HG02943 (cell line): ENCODE results near the gene UBXN2A.
"Not testable (repeated sequence)": the region's sequence is repeated elsewhere in the genome, so short reads cannot be mapped to it uniquely, and the experiment has no call there.

Source experiments
- ATAC-seq: cut with Tn5 transposase; IDR thresholded peaks from one replicate; pipeline ENCODE4 v1.9.1; 2021; ENCODE audit warnings: mild to moderate bottlenecking, low read depth, moderate library complexity; ENCODE audit not compliant: unreplicated experiment

The UBXN2A gene

DNA sequence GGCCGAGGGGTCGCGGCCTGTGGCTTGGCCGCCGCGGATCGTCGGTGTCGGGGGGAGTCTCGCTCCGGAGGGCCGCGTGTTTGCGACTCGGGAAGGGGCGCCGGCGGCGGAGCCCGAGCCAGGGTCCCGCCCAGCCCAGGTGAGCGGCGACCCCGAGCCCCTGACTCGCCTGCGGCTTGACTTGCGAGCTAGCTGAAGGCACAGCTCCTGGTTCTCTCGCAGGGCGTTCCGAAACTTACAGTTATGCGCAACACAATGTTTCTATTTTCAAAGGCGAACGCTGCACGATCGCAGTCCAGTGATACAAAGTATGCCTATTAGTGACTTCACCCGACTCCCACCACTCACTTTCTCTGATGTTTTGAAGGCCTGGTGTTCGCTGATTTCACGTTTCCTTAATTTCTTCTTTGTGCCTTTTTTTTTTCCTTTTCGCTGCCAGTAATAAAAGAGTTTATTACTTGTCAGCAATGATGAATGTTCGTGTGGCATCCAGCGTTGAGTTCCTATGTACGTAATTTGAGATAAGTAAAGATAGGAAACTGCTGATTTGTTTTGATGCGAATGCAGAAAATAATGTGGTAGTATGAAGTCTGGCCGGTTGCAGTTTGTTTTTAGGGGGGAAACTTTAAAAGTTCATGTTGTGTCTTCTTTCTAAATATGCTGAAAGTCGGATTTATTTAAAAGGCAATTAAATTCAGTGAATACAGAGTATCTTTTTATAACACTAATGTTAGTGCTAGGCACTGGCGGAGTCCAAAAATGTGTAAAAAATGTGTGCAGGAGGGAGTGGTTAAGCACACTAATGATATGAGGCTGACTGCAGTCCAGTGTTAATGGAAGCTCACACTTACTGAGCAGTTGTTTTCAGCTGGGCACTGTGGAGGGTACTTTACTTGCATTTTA, 706 bp downstream of the UBXN2A start:
- ATAC-seq: peak; percentile 77

DNA sequence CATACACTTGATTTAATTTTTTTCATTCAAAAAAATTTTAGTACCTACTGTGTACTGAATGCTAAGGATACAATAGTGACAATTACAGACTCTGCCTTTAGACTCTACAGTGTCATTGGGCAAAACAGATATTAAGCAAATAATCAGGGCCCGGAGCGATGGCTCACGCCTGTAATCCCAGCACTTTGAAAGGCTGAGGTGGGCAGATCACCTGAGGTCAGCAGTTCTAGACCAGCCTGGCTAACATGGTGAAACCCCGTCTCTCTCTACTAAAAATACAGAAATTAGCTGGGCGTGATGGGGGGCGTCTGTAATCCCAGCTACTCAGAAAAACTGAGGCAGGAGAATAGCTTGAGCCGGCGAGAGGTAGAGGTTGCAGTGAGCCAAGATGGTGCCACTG, 1.4 kb downstream of the UBXN2A start:
- ATAC-seq: no peak

DNA sequence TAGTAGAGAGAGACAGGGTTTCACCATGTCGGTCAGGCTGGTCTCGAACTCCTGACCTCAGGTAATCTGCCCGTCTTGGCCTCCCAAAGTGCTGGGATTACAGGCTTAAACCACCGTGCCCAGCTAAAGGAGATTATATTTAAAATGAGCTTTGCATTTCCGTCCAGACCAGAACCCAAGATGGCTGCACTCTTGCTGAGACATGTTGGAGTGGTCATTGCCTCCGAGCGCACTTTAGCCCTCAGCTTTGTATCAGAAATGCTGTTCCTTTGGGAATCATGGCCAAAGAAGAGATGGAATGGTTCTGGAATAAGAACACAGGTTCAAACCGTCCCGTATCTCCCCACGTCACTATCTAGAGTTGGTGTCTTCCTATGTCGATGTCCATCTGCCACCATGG, 3.4 kb downstream of the UBXN2A start:
- no peak for ATAC-seq

DNA sequence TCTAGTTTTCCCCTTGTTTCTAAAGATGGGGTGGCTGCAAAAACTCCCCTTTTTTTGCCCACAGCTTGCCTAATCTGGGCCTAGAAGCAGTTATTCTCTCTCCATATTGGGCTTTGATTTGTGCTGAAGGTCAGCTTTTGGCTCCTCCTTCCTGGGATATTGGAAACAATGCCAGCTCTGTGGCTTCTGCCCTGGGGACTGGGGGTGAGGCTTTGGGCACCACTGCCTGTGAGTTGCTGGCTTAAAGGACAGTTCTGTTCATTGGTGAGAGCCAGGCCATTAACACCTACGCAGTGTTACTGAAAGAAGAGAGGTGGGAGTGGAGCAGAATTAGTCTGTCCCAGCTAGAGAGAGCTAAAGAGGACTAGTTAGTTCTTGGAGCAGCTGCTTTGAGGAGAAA, 4.3 kb downstream of the UBXN2A start:
- ATAC-seq: no peak

DNA sequence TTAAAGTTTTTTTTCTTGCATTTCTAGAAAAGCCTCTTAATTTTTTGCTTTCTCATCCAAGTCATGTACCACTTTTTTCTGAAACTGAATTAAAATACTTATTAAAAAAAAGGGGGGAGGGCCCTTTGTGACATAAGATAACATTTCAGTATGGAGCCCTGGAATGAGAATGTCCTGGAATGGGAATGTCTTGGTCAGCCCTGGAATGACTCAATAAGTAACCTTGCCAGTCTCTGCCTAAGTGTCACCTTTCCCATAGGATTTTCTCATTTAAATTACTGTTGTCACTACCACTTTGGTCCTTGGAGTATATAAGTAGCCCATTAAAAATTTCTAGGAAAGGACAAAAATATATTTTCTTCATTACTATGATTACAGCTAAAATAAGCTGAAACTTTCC, 4.7 kb downstream of the UBXN2A start:
- no peak for ATAC-seq

DNA sequence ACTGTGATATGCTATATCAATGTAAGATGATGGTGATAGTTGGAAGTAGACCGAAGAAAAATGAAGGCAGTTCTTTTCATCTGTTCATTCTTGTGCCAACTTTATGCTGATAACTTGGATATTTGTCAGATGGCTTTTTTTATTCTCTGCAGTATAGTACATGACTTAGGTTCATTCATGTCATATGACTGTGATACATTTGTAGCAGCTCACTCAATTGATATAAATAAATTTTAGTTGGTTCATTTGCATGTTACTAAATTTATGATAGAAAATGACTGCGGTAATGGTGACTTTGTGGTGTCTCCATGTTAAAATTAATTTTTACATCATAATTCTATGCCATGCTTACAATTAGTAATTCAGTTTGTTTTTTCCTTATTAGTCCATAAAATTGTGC, 7.1 kb downstream of the UBXN2A start:
- no peak for ATAC-seq

DNA sequence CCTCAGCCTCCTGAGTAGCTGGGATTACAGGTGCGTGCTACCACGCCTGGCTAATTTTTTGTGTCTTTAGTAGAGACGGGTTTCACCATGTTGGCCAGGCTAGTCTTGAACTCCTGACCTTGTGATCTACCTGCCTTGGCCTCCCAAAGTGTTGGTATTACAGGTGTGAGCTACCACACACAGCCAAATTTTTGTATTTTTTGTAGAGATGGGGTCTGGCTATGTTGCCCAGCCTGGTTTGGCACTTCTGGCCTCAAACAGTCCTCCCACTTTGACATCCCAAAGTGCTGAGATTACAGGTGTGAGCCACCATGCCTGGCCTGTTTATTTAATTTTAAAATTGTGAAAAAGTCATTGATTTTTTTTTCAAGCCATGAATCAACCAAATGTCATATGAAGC, 12.3 kb downstream of the UBXN2A start:
- not testable (repeated sequence) for ATAC-seq

DNA sequence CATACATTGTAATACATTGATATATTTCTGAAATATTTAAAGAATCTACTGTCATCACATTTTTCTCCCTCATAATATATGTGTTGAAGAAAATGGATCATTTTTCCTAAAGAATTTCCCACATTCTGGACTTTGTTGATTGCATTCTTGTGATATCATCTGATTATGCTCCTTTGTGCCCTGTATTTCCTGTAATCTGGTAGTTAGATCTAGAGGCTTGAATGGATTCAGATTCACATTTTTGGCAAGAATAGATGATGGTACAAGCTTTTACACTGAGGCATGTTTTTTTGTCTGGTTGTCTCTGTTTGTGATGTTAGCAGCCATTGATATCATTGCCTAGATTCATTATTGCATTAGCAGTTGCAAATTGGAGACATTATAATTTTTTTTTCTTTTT, 13.4 kb downstream of the UBXN2A start:
- no peak for ATAC-seq

DNA sequence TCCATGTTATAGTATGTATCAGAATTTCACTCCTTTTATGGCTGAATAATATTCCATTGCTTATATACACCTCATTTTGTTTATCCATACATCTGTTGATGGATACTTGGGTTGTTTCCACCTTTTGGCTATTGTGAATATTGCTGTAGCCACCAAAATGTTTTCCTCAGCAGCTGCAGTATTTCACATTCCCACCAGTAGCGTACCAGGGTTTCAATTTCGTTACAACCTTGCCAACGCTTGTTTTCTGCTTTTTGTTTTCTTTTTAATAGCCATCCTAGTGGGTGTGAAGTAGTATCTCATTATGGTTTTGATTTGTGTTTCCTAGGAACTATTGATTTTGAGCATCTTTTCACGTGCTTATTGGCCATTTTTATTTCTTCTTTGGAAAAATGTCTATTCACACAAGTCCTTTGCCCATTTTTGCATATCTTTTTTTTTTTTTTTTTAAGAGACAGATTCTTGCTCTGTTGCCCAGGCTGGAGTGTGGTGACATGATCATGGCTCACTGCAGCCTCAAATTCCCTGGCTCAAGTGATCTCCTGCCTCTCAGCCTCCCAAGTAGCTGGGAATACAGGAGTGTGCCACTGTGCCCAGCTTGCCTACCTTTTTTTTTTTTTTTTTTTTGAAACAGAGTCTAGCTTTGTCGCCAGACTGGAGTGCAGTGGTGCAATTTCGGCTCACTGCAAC, 14.2 kb downstream of the UBXN2A start:
- ATAC-seq: no peak

DNA sequence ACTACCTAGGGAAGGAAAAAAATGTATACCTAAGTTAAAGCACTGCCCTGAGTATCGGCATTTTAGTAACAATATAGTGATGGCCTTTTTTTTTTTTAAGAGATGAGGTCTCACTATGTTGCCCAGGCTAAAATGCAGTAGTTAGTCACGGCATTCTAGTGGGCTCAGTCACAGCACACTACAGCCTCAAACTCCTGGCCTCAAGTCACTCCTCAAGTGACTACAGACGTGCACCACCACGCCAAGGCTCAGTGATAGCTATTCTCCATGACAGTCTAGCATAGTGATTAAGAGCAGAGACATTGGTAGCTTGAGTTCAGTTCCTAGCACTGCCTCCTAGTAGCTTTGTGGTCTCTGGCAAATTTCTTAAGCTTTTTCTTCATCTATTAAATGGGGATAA, 27.6 kb downstream of the UBXN2A start:
- no peak for ATAC-seq

DNA sequence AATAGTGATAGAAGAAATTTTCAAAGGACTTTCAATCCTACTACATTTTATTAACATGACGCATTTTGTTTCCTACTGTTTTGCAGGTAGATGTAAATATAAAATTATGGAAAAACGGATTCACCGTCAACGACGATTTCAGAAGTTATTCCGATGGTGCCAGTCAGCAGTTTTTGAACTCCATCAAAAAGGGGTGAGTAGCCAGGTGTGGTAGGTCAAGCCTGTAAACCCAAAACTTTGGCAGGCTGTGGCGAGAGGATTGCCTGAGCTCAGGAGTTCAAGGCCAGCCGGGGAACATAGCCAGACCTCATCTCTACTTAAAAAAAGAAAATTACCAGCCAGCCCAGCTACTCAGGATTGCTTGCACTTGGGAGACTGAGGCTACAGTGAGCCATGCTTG, 36.6 kb downstream of the UBXN2A start:
- no peak for ATAC-seq

DNA sequence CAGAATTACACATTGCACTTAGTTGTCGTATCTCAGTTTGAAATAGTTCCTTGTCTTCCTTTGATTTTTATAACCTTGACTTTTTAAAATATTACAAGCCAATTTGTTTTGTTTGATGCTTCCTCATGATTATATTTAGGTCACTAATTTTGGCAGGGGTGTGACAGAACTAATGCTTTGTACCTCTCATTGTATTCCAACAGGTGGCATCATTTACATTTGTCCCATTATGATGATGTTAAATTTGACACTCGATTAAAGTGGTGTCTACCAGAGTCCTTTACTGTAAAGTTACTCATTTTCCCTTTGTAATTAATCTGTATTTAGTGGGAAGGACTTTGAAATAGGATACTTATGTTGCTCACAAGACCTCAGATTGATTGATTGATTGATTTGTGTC, 48.1 kb downstream of the UBXN2A start:
- ATAC-seq: no peak

DNA sequence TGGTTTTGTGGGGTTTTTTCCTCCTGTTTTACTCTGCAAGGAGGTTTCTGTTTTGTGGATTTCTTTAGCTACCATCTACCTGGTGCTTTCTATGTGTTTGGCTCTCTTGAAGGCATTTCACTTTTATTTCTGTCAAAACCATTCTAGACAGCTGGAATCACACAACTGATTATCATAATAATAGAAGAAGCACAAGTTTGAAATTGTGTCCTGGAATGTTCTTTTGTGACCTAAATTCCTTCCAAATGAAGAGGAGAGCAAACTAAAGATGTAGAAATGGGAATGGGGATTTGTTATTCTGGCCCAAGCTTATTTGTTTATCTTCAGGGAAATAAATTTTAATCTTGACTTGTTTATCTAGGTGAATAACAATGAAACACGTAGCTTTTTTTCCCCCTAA, 52.7 kb downstream of the UBXN2A start:
- no peak for ATAC-seq

DNA sequence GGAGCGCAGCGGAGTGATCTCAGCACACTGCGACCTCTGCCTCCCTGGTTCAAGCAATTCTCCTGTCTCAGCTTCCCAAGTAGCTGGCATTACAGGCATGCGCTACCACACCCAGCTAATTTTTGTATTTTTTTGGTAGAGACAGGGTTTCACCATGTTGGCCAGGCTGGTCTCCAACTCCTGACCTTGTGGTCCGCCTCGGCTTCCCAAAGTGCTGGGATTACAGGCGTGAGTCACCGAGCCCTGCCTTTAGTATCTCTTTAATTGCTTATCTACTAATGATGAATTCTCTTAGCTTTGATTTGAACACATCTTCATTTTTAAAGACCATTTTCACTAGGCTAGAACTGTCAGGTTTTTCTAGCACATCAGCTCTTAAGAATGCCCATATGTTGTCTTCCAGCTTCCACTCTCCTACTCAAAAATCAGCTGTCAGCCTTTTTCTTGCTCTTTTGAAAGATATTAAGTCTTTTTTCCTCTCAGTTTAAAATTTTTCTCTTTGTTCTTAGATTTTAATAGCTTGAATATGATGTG, 53.5 kb downstream of the UBXN2A start:
- no peak for ATAC-seq

DNA sequence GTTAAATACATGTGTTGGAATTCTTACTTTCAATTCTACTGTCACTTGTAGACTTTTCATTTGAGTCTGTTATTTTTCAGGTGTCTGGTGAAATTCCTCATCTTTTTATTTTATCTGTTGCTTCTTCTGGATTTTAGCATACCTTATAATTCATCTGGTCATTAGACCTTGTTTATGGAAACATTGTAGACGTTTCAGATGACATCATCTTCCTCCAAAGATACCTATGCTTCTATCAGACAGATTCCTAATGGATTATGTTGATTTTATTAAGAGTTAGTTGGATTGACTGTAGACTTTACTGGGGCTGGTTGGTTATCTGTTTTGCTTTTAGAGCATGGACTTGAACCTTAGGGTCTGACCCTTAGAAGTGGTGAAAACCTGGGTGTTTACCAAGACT, 54.3 kb downstream of the UBXN2A start:
- no peak for ATAC-seq

DNA sequence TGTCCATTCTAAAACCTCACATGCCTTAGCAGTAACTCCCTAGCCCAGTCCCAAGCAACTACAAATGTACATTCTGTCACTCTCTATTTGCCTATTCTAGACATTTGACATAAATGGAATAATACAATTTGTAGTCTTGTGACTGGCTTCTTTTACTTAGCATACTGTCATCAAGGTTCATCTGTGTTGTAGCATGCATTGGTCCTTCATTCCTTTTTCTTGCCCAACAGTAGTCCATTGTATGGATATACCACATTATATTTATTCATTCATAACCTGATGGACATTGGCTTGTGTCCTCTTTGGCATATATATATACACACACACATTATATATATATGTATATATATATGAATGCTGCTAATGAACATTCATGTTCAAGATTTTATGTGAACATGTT, 67.4 kb downstream of the UBXN2A start:
- ATAC-seq: no peak

DNA sequence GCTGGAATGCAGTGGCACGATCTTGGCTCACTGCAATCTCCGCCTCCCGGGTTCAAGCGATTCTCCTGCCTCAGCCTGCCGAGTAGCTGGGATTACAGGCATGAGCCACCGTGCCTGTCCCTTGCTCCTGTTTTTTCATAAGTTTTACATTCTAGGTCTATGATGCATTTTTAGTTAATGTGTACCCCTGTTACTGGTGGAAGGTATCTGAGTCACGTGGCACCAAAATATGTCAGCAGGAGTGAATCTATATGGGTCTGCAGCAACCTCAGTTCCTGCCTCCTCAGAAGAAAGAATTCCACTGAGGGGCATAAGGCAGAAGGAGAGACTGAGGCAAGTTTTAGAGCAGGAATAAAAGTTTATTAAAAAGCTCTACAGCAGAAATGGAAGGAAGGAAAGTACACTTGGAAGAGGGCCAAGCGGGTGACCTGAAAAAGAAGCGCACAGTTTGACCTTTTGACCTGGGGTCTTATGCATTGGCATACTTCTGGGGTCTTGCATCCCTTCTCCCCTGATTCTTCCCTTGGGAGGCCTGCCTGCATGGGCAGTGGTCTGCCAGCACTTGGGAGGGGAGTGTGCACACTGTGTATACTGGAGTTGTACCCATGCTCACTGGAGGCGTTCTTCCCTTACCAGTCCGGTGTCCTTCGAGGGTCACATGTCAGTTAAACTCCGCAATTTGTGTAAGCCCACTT, 68.6 kb downstream of the UBXN2A start:
- ATAC-seq: no peak

DNA sequence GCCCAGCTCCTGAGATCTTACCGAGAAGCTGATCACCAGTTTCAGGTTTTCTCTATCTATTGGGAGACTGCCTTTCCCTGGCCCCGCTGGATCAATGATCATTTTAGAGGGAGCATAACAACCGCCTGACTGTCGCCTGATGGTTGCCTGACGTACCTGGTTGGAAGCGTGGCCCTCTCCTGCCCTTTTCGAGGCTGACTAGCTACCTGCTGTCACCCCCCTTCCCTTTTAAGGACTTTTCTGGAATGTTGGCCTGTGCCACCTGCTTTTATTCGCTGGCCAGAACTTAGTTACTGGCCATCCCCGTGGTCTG, 69.1 kb downstream of the UBXN2A start:
- no peak for ATAC-seq

DNA sequence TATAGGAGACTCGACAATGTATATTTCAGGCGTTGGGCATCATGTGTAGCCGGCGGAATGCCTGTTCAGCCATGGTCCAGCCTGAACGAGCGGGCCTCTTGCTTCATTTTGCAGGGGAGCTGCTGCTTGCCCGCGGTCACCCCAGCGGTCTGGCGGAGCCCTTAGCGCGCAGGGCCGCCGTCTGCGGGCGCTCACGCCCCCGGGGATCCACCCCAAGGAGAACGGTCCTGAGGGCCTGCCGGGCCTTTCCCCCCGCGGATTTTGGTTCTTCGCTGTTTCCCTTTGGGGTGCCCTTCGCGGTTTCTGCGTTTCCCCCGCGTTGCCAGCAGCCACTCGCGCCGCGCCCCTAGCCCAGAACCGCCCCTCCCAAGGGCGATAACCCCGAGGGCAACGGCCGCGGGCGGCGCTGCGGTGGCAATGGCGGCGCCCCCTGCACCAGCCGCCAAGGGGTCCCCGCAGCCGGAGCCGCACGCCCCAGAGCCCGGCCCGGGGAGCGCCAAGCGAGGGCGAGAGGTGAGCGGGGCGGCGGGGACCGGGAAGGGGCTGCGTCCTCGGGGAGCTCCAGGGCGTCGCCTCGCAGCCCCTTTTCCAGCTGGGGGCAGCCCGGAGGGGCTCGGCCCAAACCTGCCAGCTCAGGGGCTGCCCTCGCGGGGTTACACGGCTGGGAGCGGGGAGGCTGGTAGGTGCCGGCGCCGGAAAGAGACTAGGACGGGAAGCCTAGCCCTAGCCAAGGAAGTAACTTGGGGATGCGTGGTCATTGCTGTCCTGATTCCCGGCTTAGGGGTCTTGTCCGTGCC, 69.6 kb downstream of the UBXN2A start, which contains the start of gene MFSD2B:
Gene MFSD2B (plus strand): TSS at position 406 of the 797 bp plus-strand sequence. CDS start 12 bp downstream, at position 418.
- ATAC-seq: no peak

DNA sequence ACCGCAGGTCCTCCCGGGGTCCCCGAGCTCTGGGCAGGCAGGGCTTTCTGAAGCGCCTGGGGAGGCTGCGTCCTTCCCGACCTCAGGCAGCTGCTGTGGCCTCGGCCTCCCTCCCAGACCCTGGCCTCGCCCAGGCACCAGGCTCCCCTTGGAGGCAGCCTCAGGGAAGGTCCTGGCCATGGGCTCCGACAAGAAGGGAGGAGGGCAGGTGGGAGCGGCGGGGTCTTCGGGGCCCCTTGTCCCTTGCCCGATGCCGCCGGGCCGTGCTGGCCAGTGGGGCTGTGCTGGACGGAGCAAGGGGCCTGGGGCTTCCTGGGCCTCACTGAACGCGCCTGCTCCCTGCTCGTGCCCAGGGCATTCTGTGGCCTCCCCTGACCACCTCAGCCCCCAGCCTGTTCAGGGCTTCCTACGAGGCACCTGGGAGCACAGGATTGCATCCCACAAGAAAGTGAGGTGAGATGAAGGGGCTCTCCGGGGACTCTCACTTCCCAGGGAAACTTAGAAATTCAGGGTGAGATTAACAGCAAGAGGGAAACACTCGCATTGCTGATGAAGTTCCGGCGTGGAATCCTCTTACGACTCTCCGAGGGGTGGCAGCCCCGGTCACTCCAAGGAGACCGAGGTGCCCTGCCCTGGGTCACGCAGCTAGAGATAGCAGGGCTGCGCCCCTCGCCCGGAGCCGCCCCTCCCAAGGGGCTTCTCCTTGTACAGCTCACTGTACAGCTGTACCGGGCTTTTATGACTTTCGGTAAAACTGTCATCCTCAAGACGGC, 70.4 kb downstream of the UBXN2A start:
- no peak for ATAC-seq
